ENCODE results near the gene GMPS.
"Not testable (repeated sequence)": the region's sequence is repeated elsewhere in the genome, so short reads cannot be mapped to it uniquely, and the experiment has no call there.

GMPS gene

GRCh38 chr3:155870133-155870944 is at the start of gene GMPS:
Gene GMPS (plus strand): TSS chr3:155870650. CDS start chr3:155870871, 221 bp downstream.
- peak; percentile 92 for DNase-seq (ENCODE audit: extremely low spot score)
- TF ChIP-seq FOXA1 (IDR thresholded peaks at IDR 0.05) (no peak), BHLHE40 (IDR thresholded peaks at IDR 0.05; ENCODE audit: borderline replicate concordance) (no peak), HDGF (IDR thresholded peaks at IDR 0.05; ENCODE audit: borderline replicate concordance) (no peak), FOXM1 (IDR thresholded peaks at IDR 0.05; ENCODE audit: borderline replicate concordance) (no peak), SP1 (IDR thresholded peaks at IDR 0.05) (no peak), PKNOX1 (IDR thresholded peaks at IDR 0.05) (no peak), NFRKB (IDR thresholded peaks at IDR 0.05) (no peak)
- POLR2A ChIA-PET, result interaction anchor here (1.0 to 2.0 kb wide), 5 partner anchors 17 to 126 kb away, joined by 3 to 12 read pairs (median 3); partner anchors contain the start of genes C3orf33, PLCH1 and SLC33A1
- CTCF ChIA-PET, result interaction anchor here (1.0 to 1.9 kb wide), 2 partner anchors 16 to 64 kb away, joined by 4 to 9 read pairs; partner anchors contain the start of genes C3orf33 and SLC33A1

- DNase-seq (ENCODE audit: extremely low spot score); CTCF ChIA-PET; POLR2A ChIA-PET: not testable (repeated sequence)
Measured at GRCh38 chr3:155828490-155829098, 41.9 kb upstream of the GMPS start.

GRCh38 chr3:155835341-155836071 is 34.9 kb upstream of the GMPS start:
- TF ChIP-seq SUZ12 (IDR thresholded peaks at IDR 0.05) (no peak), L3MBTL2 (conservative IDR thresholded peaks at IDR 0.05) (no peak), PKNOX1 (IDR thresholded peaks at IDR 0.05) (no peak), FOXM1 (IDR thresholded peaks at IDR 0.05; ENCODE audit: borderline replicate concordance) (no peak), FOXA1 (IDR thresholded peaks at IDR 0.05) (no peak), ELF4 (IDR thresholded peaks at IDR 0.05) (no peak), FOXK2 (IDR thresholded peaks at IDR 0.05) (no peak), BHLHE40 (IDR thresholded peaks at IDR 0.05; ENCODE audit: borderline replicate concordance) (no peak), HDGF (IDR thresholded peaks at IDR 0.05; ENCODE audit: borderline replicate concordance) (no peak), CTBP1 (IDR thresholded peaks at IDR 0.05; ENCODE audit: borderline replicate concordance) (no peak), ZNF384 (IDR thresholded peaks at IDR 0.05) (no peak), LEF1 (IDR thresholded peaks at IDR 0.05; ENCODE audit: borderline replicate concordance) (no peak), ARNT (IDR thresholded peaks at IDR 0.05) (no peak), SP1 (IDR thresholded peaks at IDR 0.05) (no peak), NFRKB (IDR thresholded peaks at IDR 0.05) (no peak), TARDBP (IDR thresholded peaks at IDR 0.05) (no peak)
- POLR2A ChIA-PET, result interaction anchor here (0.6 kb wide), 1 partner anchor 44 kb away, joined by 4 read pairs; no protein-coding TSS in a partner anchor
- DNase-seq (ENCODE audit: extremely low spot score), result no peak
- CTCF ChIA-PET, result no interaction called here

GRCh38 chr3:155843569-155843968 is 26.9 kb upstream of the GMPS start:
- no peak for TF ChIP-seq ELF4 (IDR thresholded peaks at IDR 0.05)
- no peak for TF ChIP-seq HDGF (IDR thresholded peaks at IDR 0.05; ENCODE audit: borderline replicate concordance)
- no peak for TF ChIP-seq CTBP1 (IDR thresholded peaks at IDR 0.05; ENCODE audit: borderline replicate concordance)
- TF ChIP-seq FOXK2 (IDR thresholded peaks at IDR 0.05), result no peak
- TF ChIP-seq SP1 (IDR thresholded peaks at IDR 0.05), result no peak
- TF ChIP-seq ARNT (IDR thresholded peaks at IDR 0.05), result no peak
- TF ChIP-seq PKNOX1 (IDR thresholded peaks at IDR 0.05), result no peak
- no peak for TF ChIP-seq SUZ12 (IDR thresholded peaks at IDR 0.05)
- no peak for TF ChIP-seq BHLHE40 (IDR thresholded peaks at IDR 0.05; ENCODE audit: borderline replicate concordance)
- no peak for TF ChIP-seq TARDBP (IDR thresholded peaks at IDR 0.05)
- TF ChIP-seq FOXM1 (IDR thresholded peaks at IDR 0.05; ENCODE audit: borderline replicate concordance), result no peak
- TF ChIP-seq LEF1 (IDR thresholded peaks at IDR 0.05; ENCODE audit: borderline replicate concordance), result no peak
- no peak for TF ChIP-seq L3MBTL2 (conservative IDR thresholded peaks at IDR 0.05)
- TF ChIP-seq NFRKB (IDR thresholded peaks at IDR 0.05), result no peak
- TF ChIP-seq ZNF384 (IDR thresholded peaks at IDR 0.05), result no peak
- ChIA-PET CTCF (no interaction called here), POLR2A (no interaction called here)
- DNase-seq (ENCODE audit: extremely low spot score), result no peak

- DNase-seq (ENCODE audit: extremely low spot score), result no peak
- TF ChIP-seq ZNF384 (IDR thresholded peaks at IDR 0.05) (no peak), ELF4 (IDR thresholded peaks at IDR 0.05) (no peak), CTBP1 (IDR thresholded peaks at IDR 0.05; ENCODE audit: borderline replicate concordance) (no peak), ARNT (IDR thresholded peaks at IDR 0.05) (no peak), PKNOX1 (IDR thresholded peaks at IDR 0.05) (no peak), FOXK2 (IDR thresholded peaks at IDR 0.05) (no peak), FOXA1 (IDR thresholded peaks at IDR 0.05) (no peak), SUZ12 (IDR thresholded peaks at IDR 0.05) (no peak), NFRKB (IDR thresholded peaks at IDR 0.05) (no peak), SP1 (IDR thresholded peaks at IDR 0.05) (no peak), FOXM1 (IDR thresholded peaks at IDR 0.05; ENCODE audit: borderline replicate concordance) (no peak), HDGF (IDR thresholded peaks at IDR 0.05; ENCODE audit: borderline replicate concordance) (no peak)
- CTCF ChIA-PET, result no interaction called here
- POLR2A ChIA-PET, result interaction anchor here (1.0 kb wide), 1 partner anchor 40 kb away, joined by 3 read pairs; the partner anchor contains the start of gene C3orf33
Measured at GRCh38 chr3:155846119-155846518, 24.3 kb upstream of the GMPS start.

Measured in HEK293T (cell line).